Measurements from ENCODE around the gene DBH.

GRCh38 chr9:133661846-133662540 is 25.8 kb downstream of the DBH start:
- TF ChIP-seq CTCF (IDR thresholded peaks at IDR 0.05; ENCODE audit: borderline replicate concordance, extremely low read depth, low read length, poor library complexity, severe bottlenecking) (no peak), EZH2 (IDR thresholded peaks at IDR 0.05; ENCODE audit: borderline replicate concordance, low read depth, low read length, severe bottlenecking) (no peak)

Measured in DND-41 (cell line).